Fibroblast of skin of abdomen (primary cell): ENCODE measurements around the gene RETREG1.
A peak's percentile ranks its signal among the peaks of the same experiment; 100 is the strongest.
"Not testable (repeated sequence)": the region's sequence is repeated elsewhere in the genome, so short reads cannot be mapped to it uniquely, and the experiment has no call there.

Source experiments
- DNase-seq: peaks from one replicate; pipeline ENCODE4 v3.0.0-alpha.2; 2013

The RETREG1 gene

GRCh38 chr5:16551628-16552027 lies 65.2 kb downstream of the RETREG1 start:
- DNase-seq: no peak

- peak; percentile 39 for DNase-seq
Measured at GRCh38 chr5:16550316-16550952, 66.4 kb downstream of the RETREG1 start.

- DNase-seq: peak; percentile 60
Measured at GRCh38 chr5:16549491-16550206, 67.1 kb downstream of the RETREG1 start.

- no peak for DNase-seq
Measured at GRCh38 chr5:16548812-16549211, 68.0 kb downstream of the RETREG1 start.

GRCh38 chr5:16548115-16548514 lies 68.7 kb downstream of the RETREG1 start:
- no peak for DNase-seq

GRCh38 chr5:16547200-16547842 lies 69.5 kb downstream of the RETREG1 start:
- peak; percentile 12 for DNase-seq

GRCh38 chr5:16546732-16547131 lies 70.1 kb downstream of the RETREG1 start:
- DNase-seq: no peak

GRCh38 chr5:16544607-16545374 lies 72.0 kb downstream of the RETREG1 start:
- peak; percentile 18 for DNase-seq

GRCh38 chr5:16543206-16543605 lies 73.6 kb downstream of the RETREG1 start:
- DNase-seq: peak; percentile 28

GRCh38 chr5:16542236-16542635 lies 74.6 kb downstream of the RETREG1 start:
- DNase-seq: no peak

- DNase-seq: not testable (repeated sequence)
Measured at GRCh38 chr5:16541592-16541991, 75.2 kb downstream of the RETREG1 start.

- peak; percentile 78 for DNase-seq
Measured at GRCh38 chr5:16540421-16540820, 76.4 kb downstream of the RETREG1 start.

GRCh38 chr5:16539169-16539666 lies 77.6 kb downstream of the RETREG1 start:
- DNase-seq: peak; percentile 81

- DNase-seq: no peak
Measured at GRCh38 chr5:16538006-16538405, 78.8 kb downstream of the RETREG1 start.

GRCh38 chr5:16536818-16537217 lies 80.0 kb downstream of the RETREG1 start:
- DNase-seq: no peak

- peak; percentile 50 for DNase-seq
Measured at GRCh38 chr5:16536246-16536645, 80.6 kb downstream of the RETREG1 start.

- DNase-seq: no peak
Measured at GRCh38 chr5:16534280-16534679, 82.5 kb downstream of the RETREG1 start.

- no peak for DNase-seq
Measured at GRCh38 chr5:16531063-16531648, 85.6 kb downstream of the RETREG1 start.

- no peak for DNase-seq
Measured at GRCh38 chr5:16529306-16529705, 87.5 kb downstream of the RETREG1 start.

GRCh38 chr5:16528382-16529110 lies 88.3 kb downstream of the RETREG1 start:
- no peak for DNase-seq

- DNase-seq: no peak
Measured at GRCh38 chr5:16525651-16526050, 91.1 kb downstream of the RETREG1 start.

GRCh38 chr5:16524286-16524685 lies 92.5 kb downstream of the RETREG1 start:
- no peak for DNase-seq
